GM18858 (cell line): ENCODE results near the gene PDGFD.

Experiments
- ATAC-seq: cut with Tn5 transposase; IDR thresholded peaks from one replicate; pipeline ENCODE4 v1.9.1; 2021; ENCODE audit not compliant: unreplicated experiment

The PDGFD gene

DNA sequence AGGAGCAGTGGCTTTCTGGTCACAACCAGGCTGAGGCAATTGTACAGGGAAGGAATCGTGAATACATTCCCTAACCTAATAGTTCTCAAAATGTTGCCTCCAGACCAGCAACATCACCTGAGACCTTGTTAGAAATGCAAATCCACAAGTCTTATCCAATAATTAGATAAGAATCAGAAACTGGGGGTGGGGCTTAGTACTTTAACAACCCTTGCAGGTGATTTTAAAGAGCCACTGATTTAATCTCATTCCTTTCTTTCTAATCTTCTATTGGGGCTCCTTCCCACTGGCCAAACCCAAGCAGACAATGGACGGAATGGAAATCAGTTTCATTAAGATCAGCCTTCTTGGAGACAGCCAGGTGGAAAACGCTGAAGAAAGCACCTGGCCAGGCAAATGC, 269.9 kb downstream of the PDGFD start:
- ATAC-seq: no peak

- no peak for ATAC-seq
Measured at GRCh38 chr11:103893371-103893770, 270.6 kb downstream of the PDGFD start.

GRCh38 chr11:103892603-103893002, 271.3 kb downstream of the PDGFD start:
- ATAC-seq: no peak

DNA sequence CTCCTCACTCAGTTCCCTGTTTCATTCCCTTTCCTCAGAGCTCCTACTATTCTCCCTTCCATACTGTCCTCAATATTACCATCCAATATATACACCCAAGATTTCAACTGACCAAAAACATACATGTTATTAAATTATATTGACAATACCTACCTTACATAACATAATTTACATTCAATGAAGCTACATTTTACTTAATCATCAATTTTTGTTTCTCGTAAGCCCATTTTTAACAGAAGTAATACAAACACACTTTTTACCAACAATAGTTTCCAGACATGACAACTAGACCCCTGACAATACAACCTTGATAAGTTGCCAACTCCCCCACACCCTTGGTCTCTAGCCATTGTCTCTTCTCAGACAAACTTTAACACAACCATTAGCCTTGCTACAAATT, 273.3 kb downstream of the PDGFD start:
- ATAC-seq: no peak

DNA sequence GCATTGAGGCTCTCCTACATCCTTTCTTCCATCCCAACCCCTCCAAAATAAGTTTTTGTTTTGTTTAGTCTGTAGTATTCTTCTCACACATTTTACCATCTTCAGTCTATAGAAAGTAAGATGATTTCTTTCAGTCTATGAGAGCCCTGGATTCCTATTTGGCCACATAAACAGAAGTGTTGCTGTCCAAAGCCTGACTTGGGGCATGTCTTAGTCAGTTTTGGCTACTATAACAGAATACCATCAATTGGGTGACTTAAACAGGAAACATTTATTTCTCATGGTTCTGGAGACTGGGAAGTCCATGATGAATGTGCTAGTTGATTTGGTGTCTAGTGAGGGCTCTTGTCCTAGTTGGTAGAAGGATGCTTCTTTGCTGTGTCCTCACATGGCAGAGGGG, 274.3 kb downstream of the PDGFD start:
- ATAC-seq: no peak

GRCh38 chr11:103888541-103888951, 275.4 kb downstream of the PDGFD start:
- no peak for ATAC-seq

GRCh38 chr11:103887001-103887658, 276.8 kb downstream of the PDGFD start:
- ATAC-seq: peak; percentile 46

GRCh38 chr11:103883856-103884255, 280.1 kb downstream of the PDGFD start:
- no peak for ATAC-seq

GRCh38 chr11:103883291-103883690, 280.7 kb downstream of the PDGFD start:
- ATAC-seq: no peak

DNA sequence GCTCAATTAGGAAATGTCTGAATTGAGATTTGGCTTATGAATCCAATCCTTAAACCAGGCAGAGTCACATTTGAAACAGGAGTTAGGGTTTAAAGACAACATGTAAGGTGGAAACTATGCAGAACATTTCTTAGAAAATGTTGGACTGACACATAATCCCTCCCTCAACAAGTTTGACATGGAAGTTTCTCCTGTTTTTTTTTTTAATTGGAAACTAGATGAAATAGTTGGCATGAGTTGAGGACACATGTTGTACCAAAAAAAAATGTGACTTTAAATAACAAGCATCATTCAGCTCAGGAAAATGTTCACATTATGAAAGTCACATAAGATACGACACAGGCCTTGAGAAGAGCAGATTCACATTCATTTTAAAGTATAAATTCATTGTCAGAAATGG, 282.4 kb downstream of the PDGFD start:
- ATAC-seq: no peak

DNA sequence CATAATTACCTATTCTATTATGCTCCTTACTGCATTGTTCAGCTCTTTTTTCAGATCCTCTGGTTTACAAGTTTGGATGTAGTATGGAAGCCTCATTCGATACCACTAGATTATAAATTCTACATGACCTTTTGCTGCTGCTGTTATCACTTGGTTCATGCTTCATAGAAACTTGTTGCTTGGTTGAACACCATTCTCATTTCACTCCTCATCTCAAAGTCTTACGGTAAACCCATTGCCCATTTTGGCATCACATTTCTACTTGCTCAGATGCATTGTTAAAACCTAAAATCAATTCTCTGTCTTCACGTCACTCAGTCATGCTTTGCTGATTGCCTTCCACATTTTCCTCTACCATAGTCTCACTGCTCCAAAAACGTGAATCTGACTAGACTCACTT, 283.0 kb downstream of the PDGFD start:
- ATAC-seq: peak; percentile 63

- no peak for ATAC-seq
Measured at GRCh38 chr11:103878646-103879045, 285.3 kb downstream of the PDGFD start.

- no peak for ATAC-seq
Measured at GRCh38 chr11:103877221-103877620, 286.7 kb downstream of the PDGFD start.

DNA sequence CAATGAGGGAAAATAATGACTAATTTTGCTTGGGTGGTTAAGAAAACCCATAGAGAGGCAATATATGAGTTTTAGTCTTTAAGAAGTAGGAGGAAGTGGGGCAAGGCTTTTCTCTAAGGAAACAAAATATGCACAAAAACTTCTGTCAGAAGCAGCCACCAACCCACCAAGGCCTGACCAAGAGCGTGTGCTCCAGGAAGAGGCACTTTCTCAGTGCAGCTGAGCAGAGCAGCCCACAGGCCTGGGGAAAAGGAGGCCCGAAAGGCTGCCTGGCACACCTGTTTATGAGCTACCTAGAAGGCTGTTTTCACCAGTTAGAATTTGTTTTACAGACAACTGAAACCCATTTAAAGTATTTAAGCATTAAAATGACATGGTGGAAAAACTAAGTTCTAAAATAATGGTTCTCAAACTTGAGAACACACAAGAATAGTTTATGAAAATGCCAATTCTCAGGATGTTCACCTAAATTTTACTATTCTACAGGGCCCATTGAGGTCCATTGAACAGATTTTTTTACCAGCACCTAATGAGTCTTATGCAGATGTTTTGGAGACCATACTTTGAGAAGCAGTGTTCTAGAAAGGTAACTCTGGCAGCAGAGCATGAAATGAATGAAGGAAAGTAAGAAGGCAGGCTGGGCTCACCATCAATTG, 288.0 kb downstream of the PDGFD start:
- ATAC-seq: peak; percentile 87

GRCh38 chr11:103872748-103873147, 291.2 kb downstream of the PDGFD start:
- no peak for ATAC-seq

- ATAC-seq: no peak
Measured at GRCh38 chr11:103871923-103872551, 291.9 kb downstream of the PDGFD start.

DNA sequence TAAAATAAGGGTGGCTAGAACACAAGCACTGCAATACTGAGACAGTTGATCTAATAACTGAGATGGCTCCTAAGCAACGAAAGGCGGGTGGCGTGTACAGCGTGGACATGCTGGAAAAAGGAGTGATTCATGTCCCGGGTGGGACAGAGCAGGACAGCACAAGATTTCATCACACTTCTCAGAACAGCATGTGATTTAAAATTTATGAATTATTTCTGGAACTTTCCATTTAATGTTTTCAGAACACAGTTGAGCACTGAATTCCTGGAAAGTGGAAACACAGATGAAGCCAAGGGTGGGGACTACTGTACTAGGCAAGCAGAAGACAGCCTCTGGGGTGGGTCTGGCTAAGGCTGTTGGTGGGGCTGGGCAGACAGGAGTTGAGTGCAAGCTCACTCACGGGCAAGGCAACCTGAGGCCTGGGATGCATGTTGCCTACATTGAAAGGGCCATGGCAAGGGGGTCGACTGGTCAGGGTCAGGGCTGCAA, 293.1 kb downstream of the PDGFD start:
- ATAC-seq: no peak

GRCh38 chr11:103867481-103867880, 296.5 kb downstream of the PDGFD start:
- no peak for ATAC-seq

- ATAC-seq: no peak
Measured at GRCh38 chr11:103863497-103863896, 300.4 kb downstream of the PDGFD start.

- ATAC-seq: no peak
Measured at GRCh38 chr11:103862802-103863174, 301.2 kb downstream of the PDGFD start.

GRCh38 chr11:103862094-103862801, 301.7 kb downstream of the PDGFD start:
- peak; percentile 69 for ATAC-seq
